Lower lobe of right lung (tissue), 2 donors: ENCODE data around the gene FGFR1OP2. TPM values are rescaled to one million over a fixed set of nuclear protein-coding genes. Genes with fewer than 3 reads are reported as not detected.

Experiments used
- ATAC-seq, 2 donors: fragments of 200-7000 bp; cut with Tn5 transposase; one replicate each; pipeline ENCODE4 v1.9.1; 2020 to 2022; ENCODE audit warnings: mild to moderate bottlenecking in 2 of 2, moderate library complexity in 2 of 2
- DNase-seq: peaks from one replicate; pipeline ENCODE4 v3.0.0-alpha.2; 2020
- H3K27ac ChIP-seq: fragments of 200-600 bp; one replicate; pipeline ENCODE4 v1.8.0; 2022
- H3K27me3 ChIP-seq: fragments of 200-600 bp; one replicate; pipeline ENCODE4 v1.8.0; 2022; ENCODE audit warnings: low read depth
- H3K36me3 ChIP-seq: fragments of 200-600 bp; one replicate; pipeline ENCODE4 v1.8.0; 2022; ENCODE audit warnings: mild to moderate bottlenecking
- H3K4me1 ChIP-seq: fragments of 200-600 bp; one replicate; pipeline ENCODE4 v1.8.0; 2022
- H3K4me3 ChIP-seq: fragments of 200-600 bp; one replicate; pipeline ENCODE4 v1.8.0; 2022; ENCODE audit warnings: mild to moderate bottlenecking
- H3K9me3 ChIP-seq: fragments of 200-600 bp; one replicate; pipeline ENCODE4 v1.8.0; 2022
- intact Hi-C: fragments of 100-400 bp; cut with DNase I; formaldehyde crosslinking; loops from one replicate; pipeline ENCODE4 v1.11.0; 2022
- total RNA-seq: library from RNA; stranded (reverse); fragmentation: NEBNext Ultra II Directional; extraction: Animal tissue kit (Norgen Biotek cat#: 25700); gene quantifications from one replicate; pipeline ENCODE4 v1.2.1, GENCODE V29; 2021
- TF ChIP-seq, protein P1 (sequence below): fragments of 200-600 bp; IDR thresholded peaks from one replicate; pipeline ENCODE4 v1.8.0; 2022; ENCODE audit warnings: antibody characterized with exemption, mild to moderate bottlenecking
- donor health status: DM: no; HTN: yes; CAD: no; lungs with severe emphysema.

Gene FGFR1OP2
- total RNA-seq, 1 donor from 2014 or later = 55.2 TPM

DNA sequence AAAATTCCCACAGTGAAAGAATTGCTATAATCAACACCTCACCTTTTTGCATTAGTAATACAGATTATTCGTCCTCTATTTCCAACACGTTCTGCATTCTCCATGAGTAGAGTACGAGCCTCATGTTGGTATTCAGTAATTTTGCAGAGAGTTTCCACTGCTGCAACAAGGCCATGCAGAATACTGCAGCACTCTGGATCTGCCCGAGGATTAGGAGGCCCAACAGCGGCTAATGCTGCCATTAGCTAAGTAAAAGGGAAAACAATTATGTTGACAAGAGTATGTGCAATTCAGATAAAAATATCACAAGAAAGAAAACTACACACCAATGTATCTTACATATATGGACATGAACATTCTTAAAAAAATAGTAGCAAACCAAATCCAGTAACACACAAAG lies 9.6 kb upstream of the FGFR1OP2 start:
- Histone ChIP-seq H3K9me3 (no peaks in the 10 kb centered on the region), H3K4me3 (no peak overlapping the region), H3K27me3 (no peaks in the 10 kb centered on the region), H3K27ac (no peak overlapping the region), H3K4me1 (no peaks in the 10 kb centered on the region), H3K36me3 (peaks cover 58% of the 10 kb centered on the region)
- intact Hi-C loops = no loop called here
- ATAC-seq (no peak), DNase-seq (no peak)
- TF ChIP-seq, protein P1, sequence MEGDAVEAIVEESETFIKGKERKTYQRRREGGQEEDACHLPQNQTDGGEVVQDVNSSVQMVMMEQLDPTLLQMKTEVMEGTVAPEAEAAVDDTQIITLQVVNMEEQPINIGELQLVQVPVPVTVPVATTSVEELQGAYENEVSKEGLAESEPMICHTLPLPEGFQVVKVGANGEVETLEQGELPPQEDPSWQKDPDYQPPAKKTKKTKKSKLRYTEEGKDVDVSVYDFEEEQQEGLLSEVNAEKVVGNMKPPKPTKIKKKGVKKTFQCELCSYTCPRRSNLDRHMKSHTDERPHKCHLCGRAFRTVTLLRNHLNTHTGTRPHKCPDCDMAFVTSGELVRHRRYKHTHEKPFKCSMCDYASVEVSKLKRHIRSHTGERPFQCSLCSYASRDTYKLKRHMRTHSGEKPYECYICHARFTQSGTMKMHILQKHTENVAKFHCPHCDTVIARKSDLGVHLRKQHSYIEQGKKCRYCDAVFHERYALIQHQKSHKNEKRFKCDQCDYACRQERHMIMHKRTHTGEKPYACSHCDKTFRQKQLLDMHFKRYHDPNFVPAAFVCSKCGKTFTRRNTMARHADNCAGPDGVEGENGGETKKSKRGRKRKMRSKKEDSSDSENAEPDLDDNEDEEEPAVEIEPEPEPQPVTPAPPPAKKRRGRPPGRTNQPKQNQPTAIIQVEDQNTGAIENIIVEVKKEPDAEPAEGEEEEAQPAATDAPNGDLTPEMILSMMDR = no peak

DNA sequence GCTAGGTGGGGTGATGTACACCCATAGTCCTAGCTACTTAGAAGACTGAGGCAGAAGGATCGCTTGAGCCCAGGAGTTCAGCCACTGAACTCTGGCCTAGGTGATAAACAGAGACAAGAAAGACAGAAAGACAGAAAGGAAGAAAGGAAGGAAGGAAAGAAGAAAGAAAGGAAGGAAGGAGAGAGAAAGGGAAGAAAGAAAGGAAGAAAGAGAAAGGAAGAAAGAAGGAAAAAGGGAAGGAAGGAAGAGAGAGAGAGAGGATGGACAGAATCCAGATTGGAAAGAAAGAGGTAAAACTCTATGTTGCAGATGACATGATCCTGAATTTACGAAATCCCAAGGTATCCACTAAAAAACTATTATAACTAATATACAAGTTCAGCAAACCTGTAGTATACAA lies 8.7 kb upstream of the FGFR1OP2 start:
- Histone ChIP-seq H3K27me3 (no peaks in the 10 kb centered on the region), H3K4me1 (no peaks in the 10 kb centered on the region), H3K9me3 (no peaks in the 10 kb centered on the region), H3K4me3 (no peak overlapping the region), H3K36me3 (peaks cover 48% of the 10 kb centered on the region), H3K27ac (no peak overlapping the region)
- intact Hi-C loops = no loop called here
- no peak for DNase-seq
- TF ChIP-seq, protein P1 = no peak
- ATAC-seq = no peak

DNA sequence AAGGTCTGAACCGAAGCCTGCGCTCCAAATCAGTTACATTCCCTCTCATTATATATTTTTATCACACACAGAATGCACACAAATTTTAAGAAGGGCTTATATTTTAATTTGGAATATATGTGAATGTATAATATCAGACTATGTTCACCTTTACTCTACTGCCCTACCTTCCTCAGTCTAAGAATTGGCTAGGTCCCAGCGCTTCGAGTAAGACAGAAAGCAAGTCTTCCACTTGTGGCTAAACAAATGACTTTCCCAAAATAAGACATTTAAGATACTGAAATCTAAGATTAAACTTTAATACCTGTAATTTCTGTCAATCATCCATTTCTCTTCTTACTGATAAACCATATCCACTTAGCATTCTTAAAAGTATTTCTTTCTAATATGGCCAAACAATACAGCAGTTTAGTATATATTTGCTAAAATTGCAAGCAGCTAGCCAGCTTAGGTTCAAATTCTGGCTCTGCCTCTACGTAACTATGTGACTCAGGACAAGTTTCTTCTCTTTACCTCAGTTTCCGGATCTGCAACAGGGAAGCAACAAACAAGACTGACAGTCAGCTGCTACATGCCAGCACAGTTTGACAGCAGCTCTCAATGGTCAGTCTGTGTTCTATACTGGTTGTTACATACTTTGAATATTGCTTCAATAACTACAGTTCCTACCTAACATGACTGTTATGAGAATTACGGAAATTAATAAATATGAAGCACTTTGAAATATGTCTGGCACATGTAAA lies 2.5 kb upstream of the FGFR1OP2 start:
- H3K4me3 ChIP-seq = no peak overlapping the region
- H3K9me3 ChIP-seq = no peaks in the 10 kb centered on the region
- TF ChIP-seq, protein P1 = no peak
- intact Hi-C loops = loop anchor here (10.0 kb wide), 1 partner anchor 79 kb away; the partner anchor contains the start of gene TM7SF3
- H3K27ac ChIP-seq = no peak overlapping the region
- H3K4me1 ChIP-seq = peaks cover 36% of the 10 kb centered on the region
- no peaks in the 10 kb centered on the region for H3K27me3 ChIP-seq
- ATAC-seq (no peak), DNase-seq (no peak)
- peaks cover 3% of the 10 kb centered on the region for H3K36me3 ChIP-seq

DNA sequence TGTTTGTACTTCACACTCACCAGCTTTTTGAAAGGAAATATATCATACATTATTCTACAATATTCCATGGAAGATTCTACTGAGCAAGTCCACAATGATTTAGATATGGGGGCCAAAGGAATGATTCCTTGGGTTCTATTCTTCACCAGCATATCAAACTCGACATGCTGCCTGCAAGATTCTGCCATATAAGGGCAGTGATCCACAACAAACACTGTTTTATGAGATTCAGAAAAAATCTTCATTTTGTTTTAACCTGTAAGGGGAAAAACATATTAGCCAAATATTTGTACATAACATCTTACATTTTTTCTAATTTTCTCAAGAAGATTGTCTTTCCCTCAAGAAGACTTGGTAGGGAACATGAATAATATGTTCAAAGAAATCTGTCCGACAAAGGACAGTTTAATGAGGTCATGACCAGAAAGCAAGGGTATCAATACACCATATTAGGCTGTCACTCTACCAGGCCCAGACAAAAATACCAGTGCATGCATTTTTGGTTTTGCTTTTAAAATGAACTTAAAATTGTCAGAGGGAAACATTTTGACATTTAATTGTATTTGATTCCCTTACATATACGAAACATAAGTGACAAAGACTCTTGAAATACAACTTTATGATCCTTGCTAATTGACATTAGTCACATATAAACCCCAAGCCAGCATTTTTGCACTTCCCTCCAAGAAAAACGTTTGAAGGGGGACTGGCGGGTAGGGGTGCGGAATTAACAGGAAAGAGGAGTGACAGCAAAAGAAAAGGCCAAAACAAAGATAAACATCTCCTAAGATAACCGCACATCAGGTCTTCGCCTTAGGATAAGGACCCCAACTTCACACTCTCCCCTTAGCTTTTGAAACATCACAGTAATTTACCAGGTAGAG lies 1.5 kb upstream of the FGFR1OP2 start:
- Histone ChIP-seq H3K4me3 (peak overlapping the region; percentile 82), H3K36me3 (no peaks in the 10 kb centered on the region), H3K27me3 (no peaks in the 10 kb centered on the region), H3K9me3 (no peaks in the 10 kb centered on the region), H3K4me1 (peaks cover 44% of the 10 kb centered on the region), H3K27ac (peak overlapping the region; percentile 96)
- intact Hi-C loops = loop anchor here (10.0 kb wide), 1 partner anchor 78 kb away; the partner anchor contains the start of gene TM7SF3
- ATAC-seq (no peak), DNase-seq (no peak)
- TF ChIP-seq, protein P1 = no peak

DNA sequence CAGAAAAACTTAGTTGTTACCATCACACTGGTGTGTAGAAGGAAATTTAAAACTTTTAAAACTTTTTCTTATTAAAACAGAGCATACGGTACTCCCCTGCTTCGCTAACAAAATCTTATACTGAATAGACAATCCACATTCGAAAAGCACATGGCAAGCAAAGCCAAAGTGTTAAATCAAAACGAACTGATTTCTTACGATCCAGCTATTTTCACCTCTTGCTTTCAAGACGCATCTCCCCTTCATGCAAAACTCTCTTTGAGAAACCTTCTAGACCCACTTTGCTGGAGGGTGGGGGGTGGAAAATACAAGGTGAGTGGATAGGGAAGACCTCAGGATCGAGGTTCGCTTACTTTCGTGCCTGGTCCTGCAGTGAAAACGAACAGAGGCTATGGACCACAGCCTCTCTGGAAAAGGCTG lies 817 bp upstream of the FGFR1OP2 start:
- intact Hi-C loops = loop anchor here (10.0 kb wide), 1 partner anchor 77 kb away; the partner anchor contains the start of gene TM7SF3
- ATAC-seq = no peak
- Histone ChIP-seq H3K4me3 (peak overlapping the region; percentile 82), H3K27me3 (no peaks in the 10 kb centered on the region), H3K27ac (peak overlapping the region; percentile 96), H3K36me3 (no peaks in the 10 kb centered on the region), H3K9me3 (no peaks in the 10 kb centered on the region), H3K4me1 (peaks cover 50% of the 10 kb centered on the region)
- TF ChIP-seq, protein P1 = no peak
- no peak for DNase-seq
